Bone marrow (tissue), 2 donors: ENCODE measurements around the gene UPK2.

ENCODE experiments used
- DNase-seq, 2 donors: peaks; one replicate each; lab custom pipeline; 2025; lab: John Stamatoyannopoulos, UW

Gene UPK2

DNA sequence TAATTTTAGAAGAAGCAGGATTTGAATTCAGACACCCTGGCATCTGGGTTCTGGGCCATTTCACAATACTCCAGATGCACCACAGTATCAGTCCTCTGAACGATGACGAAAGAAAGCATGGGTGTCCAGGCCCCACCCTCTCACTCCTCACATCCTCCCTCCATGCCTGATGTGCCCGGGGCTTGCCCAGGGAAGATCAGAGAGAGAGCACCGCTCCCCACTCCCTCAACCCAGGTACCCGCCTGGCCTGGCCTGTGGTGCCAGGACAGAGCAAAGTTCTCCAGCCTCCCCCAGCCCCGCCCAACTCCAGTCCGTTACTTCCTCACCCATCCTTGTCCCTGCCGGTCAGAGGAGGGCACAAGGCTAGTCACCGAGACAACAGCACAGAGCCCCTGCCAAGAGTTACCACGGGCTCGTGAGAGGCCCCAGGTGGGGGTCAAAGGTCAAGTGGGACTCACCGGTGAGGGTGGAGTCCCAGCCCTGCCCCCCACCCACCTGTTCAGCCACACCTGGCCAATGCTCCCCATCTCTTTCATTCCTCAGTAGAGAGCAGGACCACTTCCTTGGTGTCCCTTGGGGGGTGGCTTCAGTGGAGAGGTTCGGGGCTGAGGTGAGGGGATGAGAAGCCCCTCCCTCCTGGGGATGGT, 38.5 kb upstream of the UPK2 start:
- peak in 1 of 2 donors; percentile 35 for DNase-seq

DNA sequence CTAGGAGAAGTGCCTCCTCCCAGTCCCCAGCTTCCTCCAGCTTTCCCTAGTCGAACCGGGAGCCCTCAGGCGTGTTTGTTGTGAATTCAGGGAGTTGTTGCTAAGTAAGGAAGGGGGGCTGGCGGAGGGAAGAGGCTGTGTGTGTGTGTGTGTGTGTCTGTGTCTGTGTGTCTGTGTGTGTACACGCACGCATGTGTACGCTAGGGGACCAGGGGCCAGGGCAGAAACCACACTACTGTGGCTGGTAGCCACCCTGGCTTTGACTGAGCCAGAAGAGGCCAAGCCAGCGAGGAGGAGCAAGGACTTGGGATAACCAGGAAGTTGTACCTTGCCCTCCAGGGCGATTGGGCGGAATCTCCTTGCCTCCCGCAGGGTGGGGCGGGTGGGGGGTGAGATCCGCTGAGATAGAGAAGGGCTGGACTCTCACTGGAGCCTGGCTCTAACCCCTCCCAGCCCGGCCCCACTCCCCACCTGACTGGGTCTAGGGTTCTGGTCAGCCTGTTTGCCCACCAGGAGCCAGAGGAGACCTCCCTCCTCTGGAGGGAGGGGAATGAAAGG, 37.9 kb upstream of the UPK2 start:
- DNase-seq, result no peak

DNA sequence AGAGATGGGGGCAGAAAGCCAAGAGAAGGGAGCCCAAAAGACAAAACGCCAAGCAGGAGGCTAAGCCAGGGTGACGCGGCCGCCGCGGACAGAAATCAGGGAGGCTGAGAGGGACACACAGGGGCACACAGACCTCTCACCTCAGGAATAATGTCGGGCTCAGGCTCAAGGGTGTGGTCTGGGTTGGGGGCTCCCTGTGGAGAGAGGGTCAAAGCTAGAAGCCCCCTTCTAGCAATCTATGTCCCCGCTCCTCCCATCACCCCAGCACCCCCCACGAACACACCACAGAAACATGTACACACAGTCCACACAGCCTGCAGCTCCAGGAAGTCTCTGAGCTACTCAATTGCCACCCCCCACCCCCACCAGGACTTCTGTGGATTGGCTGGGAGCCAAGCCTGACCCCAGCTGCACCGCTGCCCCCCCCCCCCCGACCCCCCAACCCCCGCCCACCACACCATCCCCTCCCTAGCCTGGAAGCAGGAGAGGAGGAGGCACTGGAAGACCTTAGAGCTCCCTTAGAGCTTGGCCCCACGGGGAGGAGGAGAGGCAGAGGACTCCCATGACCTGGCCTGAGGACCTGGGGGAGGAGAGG, 37.3 kb upstream of the UPK2 start:
- DNase-seq, result peak in 1 of 2 donors; percentile 9

GRCh38 chr11:118921121-118921928, 34.8 kb upstream of the UPK2 start:
- DNase-seq, result no peak

- DNase-seq, result no peak
These were observed 34.0 kb upstream of the UPK2 start for GRCh38 chr11:118921929-118922744.

DNA sequence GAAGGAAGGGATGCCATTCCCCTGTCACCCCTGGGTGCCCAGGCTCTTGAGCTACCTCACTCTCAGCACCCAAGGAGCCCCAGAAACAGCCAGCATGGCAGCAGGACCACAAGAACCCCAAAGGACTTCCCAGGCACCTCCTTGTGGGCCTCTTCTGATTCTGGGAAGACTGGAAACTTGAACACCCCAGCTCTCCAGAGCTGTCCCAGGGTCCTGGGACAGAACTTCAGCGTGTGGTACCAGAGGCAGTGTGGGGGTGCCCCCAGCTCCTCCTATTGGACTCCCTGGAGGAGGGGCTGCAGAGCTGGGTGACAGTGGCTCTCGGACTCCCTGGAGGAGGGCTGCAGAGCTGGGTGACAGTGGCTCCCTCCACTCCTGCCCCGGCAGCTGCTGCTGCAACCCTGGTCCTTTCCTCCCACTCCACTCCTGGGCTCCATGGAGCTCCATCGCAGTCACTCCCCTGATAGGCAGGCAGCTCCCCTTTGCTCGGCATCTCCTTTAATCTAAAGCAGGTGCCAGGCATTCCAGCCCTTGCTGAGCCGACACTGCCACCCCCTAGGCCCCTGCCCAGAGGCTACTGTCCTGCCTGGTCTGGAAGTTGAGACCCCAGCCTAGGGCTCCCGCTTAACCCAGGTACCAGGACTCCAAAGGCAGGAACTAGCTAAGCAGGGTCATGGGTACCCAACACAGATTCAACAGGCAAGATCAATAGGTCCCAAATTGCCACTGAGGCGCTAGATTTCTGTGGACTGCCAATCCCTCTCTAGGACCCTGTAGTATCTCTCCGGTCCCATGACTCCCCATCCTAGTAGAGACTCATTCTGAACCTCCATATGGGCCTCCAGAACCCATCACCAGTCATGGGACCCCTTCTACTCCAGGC, 33.1 kb upstream of the UPK2 start:
- DNase-seq, result no peak

DNA sequence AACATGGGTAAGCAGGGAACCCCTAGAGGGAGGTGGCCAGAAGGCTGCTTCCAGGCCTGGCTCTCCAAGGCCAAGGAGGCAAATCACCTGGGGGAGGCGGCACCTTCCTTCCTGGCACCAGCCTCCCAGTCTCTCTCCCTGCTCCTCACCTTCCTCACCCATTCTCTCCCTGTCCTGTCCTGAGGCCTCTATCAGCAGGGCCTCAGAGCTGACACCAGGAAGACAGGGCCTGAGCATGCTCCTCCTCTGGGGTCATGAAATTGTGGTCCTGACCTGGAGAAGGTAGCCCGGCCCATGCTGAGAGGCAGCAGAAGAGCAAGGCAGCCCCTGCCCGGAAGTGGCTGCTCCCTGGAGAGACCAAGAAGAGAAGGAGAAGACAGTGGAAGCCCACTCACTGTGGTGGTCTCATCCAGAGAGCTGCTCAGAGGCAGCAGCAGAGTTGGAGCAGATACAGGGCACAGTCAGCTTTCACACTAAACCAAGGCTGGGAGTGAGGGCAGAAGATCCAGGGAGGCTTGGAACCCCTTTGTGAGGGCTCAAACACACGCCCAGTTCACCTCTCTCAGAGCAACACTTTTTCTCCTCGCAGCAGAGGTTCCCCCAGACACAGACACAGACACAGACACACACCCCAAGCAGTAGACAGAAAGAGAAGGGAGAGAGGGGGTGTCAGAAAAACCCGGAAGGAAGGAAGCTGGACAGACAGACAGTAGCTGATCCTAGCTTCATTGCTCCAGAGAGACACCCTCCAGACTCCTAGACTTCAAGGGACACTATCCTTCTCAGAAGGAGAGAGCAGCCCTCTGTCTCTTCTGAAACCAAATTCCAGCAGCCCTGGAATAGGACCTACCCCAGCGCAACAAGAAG, 32.1 kb upstream of the UPK2 start:
- DNase-seq, result peak in 1 of 2 donors; percentile 34

DNA sequence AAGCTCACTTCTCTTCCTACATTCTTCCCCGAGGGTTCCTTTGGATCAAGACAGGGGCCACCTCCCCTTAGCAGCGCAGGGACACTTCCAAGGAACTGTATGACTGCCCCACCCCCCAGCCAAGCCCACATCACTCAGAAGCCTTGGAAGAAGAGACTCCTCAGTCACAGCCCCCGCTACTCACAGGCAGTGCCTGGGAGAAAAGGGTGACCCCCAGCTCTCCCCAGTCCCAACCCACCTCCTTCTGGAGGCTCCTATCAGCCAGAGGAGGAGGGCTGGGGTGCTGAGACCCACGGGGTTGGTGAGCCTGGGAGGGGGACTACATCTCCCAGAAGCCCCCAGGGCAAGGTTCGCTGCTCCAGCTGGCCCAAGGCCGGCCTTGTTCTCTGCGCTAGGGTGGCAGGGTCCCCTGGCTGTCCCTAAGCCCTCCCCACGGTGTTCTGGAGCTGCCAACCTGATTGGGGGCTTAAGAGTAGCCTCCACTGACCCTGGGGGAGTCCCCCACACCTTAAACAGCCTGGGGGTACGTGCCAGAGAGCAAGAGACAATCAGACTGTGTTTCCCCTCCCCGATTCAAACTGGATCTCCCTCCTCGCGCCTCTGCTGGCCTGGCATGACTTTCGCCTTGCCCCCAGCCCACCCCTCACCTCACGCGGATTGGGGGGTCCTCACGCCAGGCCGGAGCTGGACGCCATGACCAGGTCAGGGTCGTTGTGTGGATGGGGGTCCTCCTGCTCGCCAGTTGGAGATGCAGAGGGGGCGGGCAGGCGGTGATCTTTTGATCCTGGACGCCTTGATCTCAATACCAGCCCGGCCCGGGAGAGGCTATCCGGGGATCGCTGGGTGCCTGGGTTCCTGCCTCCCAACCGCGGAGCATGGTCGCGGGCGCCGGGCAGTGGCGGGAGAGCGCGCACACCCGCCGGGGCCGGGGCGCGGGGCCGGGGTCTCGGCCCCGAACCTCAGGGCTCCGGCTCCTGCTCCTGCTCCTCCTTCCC, 31.2 kb upstream of the UPK2 start:
- DNase-seq, result peak in 1 of 2 donors; percentile 27

DNA sequence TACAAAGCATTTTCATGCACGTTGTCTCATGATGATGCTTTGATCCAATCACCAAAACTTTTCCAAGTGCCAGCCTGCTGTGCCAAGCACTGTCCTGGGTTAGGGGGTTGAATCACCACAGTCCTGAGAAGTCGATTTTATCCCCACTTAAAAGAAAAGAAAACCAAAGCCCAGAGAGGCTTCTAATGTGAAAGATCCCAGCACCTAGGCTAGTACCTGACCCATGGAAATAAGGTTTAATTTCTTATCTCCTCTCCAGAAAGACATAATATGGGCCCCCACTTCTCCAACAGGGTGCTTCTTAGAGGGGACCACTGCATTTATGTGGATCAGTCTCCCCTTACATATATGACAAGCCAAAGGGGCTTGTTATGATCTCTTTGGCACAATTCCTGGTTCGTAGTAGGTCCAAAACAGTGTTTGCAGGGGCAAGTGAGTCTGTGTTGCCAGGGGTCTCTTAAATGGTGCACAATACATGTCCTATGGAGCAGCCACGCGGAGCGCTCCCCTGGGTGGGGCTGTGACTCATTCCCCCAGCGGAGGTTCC, 28.5 kb upstream of the UPK2 start:
- no peak for DNase-seq

DNA sequence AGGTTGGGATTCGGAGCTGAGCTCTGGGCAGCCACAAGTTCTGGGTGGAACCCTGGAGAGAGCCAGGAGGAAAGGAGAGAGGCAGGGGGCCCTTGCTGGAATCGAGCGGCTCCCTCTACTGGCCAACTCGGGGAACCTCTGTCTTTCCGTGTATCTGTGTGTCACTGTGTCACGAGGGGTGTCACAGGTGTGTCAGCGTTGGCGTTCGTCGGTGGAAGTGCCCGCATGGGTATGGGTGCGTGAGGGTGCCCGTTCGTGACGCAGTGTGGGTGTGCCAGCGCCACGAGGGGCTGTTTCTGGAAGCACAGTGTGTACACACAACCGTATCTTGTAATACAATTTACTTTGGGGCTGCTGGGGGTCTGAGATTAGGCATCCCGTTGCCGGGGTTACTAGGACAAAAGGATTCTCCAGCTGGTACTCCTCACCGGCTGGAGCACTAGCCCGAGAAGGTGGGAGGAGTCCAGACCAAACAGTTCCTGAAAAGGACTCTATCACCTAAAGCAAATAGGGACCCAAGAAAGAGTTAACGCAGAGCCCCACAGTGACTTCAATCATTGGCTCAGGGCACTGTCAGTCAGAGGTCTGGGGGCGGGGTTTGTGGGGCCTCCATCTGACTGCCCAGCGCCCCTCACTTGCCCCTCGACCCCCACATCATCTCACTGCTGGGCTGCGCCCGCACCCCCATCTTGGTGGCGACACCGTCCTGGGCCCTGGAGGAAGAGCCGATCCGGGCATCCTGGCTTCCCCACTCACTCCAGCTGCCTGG, 27.8 kb upstream of the UPK2 start:
- peak; percentile 80 to 85 for DNase-seq

DNA sequence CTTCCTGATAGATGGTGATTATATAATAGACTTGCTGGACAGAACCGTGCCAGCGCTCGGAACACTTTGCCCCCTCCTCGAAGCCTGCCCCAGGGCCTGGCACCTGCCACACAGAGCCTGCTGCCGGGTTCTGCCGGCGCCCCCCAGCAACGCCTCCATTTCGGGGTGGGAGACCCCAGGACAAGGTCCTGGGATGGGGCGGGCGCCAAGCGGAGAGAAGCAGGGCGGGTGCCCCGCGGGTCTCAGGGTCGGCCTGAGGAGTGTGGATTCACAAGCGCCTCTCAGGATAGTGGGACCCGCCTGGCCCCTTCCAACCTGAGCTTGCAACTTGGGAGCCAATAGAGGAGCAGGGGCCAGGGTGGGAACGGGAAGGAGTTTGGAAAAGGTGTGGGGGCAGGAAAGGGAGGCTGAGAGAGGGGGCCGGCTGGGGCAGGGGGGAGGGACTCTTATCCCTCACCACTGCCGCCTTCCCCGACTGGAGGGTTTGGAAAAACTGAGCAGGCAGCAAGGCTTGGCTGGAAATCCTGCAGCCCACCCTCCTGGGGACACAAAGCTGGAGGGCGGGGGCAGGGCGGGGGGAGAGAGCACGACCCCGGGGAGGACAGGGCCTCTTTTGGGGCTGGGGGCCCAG, 27.1 kb upstream of the UPK2 start:
- peak in 1 of 2 donors; percentile 70 for DNase-seq

- peak in 1 of 2 donors; percentile 50 for DNase-seq
These were observed 26.5 kb upstream of the UPK2 start for GRCh38 chr11:118929501-118930093.

- peak; percentile 45 to 46 for DNase-seq
These were observed 25.9 kb upstream of the UPK2 start for GRCh38 chr11:118930094-118930712.

GRCh38 chr11:118931571-118931970, 24.5 kb upstream of the UPK2 start:
- DNase-seq, result no peak

DNA sequence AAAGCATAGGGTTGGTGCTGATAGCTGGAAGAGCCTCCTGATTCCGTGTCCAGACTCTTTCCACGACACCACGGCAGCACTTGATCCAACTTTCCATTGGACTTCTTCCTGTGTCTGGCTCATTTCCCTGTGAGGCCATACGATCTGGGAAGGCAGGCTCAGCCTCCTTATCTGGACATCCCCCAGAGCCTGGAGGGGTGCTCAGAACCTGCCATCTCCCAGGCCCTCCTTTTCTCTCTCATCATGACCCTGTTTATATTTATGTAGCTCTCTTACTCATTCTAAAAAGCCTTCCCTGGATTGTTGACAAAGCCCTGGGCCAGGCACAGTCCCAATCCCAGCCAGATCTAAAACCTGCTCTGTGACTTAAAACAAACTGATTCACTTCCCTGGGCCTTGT, 22.6 kb upstream of the UPK2 start:
- no peak for DNase-seq

GRCh38 chr11:118935376-118935775, 20.7 kb upstream of the UPK2 start:
- DNase-seq, result no peak
